Anterior cingulate cortex (tissue), 58 donors: ENCODE data around the gene SETMAR.
A peak's percentile ranks its signal among the peaks of the same experiment; 100 is the strongest.
"Not testable (repeated sequence)": the region's sequence is repeated elsewhere in the genome, so short reads cannot be mapped to it uniquely, and the experiment has no call there.

Experiments used
- DNase-seq, 58 donors: peaks; one replicate each; lab custom pipeline; 2025; lab: John Stamatoyannopoulos, UW

The SETMAR gene

DNA sequence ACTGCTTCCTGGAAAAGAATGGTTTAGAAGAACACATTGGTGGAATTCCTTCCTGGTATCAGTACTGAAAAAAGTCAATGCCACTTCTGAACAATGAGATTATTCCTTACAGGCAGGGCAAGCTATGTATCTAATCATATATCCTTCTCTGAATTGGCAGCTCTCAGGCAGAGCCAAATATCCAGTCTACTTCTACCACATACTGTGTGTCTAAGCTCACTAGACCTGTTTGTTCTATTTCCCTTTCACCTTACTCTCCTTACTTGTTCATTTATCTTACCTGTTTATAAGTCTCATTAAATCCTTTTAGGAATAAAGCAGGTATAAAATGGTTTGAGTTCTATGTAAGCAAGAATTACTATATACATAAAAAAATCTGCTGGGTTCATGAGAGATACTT lies 8.3 kb downstream of the SETMAR start:
- no peak for DNase-seq

DNA sequence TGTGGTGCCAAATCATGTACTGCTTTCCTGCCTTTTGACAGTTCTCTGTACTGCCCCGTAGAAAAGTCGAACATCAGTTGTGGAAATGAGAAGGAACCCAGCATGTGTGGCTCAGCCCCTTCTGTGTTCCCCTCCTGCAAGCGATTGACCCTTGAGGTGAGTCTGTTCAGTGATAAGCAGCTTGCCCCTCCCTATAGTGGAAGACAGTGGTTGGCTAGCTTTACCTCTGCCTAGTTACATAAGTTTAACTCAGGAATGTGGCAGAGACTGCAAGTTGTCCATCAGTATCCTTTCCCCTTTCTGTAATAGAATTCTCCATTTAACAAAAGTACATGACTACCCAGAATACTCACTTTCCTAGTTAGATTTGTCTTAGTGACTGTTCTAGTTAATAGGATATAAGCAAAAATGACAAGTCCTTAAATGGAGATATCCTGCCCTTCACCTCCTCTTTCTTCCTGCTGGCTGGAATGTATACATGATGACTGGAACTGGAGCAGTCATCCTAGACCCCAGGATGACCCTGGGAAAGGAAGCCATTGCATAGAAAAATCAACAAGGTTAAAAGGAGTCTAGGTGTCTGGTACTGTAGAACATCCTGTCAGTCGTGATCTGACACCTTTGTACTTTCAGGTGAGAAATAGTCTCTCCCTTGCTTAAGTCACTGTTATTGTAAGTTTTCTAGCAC lies 10.6 kb downstream of the SETMAR start:
- no peak for DNase-seq

GRCh38 chr3:4314688-4315087 lies 11.5 kb downstream of the SETMAR start:
- no peak for DNase-seq

- DNase-seq, result no peak
Measured at GRCh38 chr3:4320096-4320911, 17.1 kb downstream of the SETMAR start.

DNA sequence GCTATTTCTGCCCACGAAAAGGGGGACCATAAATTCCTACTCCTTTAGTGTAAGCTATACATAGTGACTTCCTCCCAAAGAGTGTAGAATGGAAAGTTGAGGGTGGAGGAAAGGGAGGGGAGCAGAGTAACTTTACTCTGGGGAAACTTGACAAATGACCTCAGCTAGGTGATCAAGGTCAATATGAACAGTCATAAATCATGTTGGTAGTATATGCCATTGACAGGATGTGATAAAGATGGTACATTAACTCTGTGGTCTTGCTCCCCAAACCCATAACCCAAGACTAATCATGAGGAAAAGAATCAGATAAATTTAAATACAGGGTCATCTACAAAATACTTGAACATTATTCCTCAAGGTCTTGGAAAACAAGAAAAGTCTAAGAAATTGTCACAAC lies 18.6 kb downstream of the SETMAR start:
- DNase-seq, result no peak

- DNase-seq, result no peak
Measured at GRCh38 chr3:4322635-4323034, 19.5 kb downstream of the SETMAR start.

DNA sequence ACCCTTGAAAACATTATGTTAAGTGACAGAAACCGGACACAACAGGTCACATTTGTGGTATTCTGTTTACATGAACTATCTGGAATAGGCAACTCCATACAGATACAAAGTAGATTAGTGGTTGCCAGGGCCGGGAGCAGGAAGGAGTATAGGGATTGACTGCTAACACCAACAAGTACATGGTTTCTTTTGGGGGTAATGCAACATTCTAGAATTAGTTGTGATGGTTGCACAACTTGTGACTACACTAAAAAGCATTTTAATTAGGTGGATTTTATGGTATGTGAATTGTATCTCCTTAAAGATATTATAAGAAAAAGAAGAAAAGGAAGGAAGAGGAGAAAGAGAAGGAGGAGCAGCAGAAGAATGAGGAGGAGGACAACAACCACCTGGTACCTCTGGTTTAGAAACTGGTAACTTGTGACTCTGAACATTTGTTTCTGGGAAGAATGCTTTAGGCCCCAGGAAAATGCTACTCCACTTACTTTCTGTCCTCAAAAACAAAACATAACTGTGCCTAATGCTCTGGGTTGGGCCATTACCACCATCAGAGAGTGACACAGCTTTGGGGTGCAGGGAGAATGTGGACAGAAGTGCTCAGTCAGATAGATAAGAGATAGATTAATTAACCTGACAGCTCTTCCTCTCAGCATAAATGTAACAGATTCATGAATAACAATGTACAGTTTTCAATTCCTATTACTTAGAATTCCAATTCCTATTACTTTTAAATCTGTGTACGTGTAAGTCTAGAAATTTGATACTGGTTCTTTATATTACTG lies 20.3 kb downstream of the SETMAR start:
- no peak for DNase-seq

DNA sequence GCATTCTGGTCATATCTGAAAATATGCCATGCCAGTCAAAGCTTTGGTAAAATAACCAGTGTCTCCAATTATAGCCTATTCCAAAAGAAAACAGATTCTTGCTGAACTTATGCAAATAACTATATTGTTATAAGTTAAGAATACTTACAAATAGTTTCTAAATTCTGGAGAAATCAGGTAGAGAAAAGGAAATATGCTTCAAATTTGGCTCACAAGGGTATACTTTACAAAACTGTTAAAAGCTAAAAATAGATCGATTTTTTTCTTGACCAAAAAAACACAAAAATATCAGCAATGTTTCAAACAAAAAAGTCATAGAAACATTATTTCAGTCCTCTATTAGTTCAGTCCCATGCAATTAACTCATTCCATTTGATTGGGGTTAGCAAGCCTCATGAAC lies 23.7 kb downstream of the SETMAR start:
- DNase-seq, result no peak

- DNase-seq, result not testable (repeated sequence)
Measured at GRCh38 chr3:4329806-4330205, 26.6 kb downstream of the SETMAR start.

DNA sequence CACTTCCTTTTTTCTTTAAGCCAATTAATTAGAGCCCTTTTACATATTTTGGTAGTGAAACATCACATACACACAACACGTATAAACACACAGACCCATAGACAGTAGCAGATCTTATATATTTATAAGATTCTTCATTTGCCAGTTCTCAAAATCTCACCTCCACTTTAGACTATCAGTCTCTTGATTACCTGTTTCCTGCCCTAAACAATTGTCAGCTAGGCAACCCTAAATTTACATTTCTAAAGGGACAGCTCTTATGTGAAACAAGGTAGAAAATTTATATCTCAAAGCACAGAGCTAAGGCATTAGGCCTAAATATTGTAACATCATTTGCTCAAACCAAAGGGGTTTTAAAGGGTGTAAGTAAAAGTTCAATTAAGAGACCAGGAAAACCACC lies 28.9 kb downstream of the SETMAR start:
- no peak for DNase-seq

DNA sequence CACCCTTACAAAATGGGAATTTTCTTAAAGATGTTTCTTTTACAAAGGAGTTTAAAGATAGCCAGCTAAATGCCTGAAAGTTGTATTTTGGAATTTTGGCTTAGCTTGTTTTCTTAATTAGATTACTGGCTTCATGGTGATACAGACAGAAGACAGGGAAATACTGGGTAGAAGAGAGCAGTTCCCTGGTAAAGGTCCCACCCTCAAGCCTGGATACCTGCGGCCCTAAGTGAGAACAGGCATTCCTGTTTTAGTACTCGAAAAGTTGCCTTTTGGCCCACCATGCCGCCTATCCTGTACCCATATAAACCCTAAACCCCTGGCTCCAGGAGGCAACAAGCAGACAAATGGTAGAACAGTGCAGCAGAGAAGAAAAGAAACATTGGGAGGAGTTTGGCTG lies 29.4 kb downstream of the SETMAR start:
- DNase-seq, result no peak

GRCh38 chr3:4332991-4333390 lies 29.8 kb downstream of the SETMAR start:
- no peak for DNase-seq

- DNase-seq, result no peak
Measured at GRCh38 chr3:4334548-4334947, 31.4 kb downstream of the SETMAR start.

- no peak for DNase-seq
Measured at GRCh38 chr3:4335840-4336562, 32.8 kb downstream of the SETMAR start.

- no peak for DNase-seq
Measured at GRCh38 chr3:4336850-4337546, 33.8 kb downstream of the SETMAR start.

GRCh38 chr3:4338751-4339150 lies 35.6 kb downstream of the SETMAR start:
- no peak for DNase-seq

GRCh38 chr3:4340077-4340410 lies 36.9 kb downstream of the SETMAR start:
- DNase-seq, result no peak

DNA sequence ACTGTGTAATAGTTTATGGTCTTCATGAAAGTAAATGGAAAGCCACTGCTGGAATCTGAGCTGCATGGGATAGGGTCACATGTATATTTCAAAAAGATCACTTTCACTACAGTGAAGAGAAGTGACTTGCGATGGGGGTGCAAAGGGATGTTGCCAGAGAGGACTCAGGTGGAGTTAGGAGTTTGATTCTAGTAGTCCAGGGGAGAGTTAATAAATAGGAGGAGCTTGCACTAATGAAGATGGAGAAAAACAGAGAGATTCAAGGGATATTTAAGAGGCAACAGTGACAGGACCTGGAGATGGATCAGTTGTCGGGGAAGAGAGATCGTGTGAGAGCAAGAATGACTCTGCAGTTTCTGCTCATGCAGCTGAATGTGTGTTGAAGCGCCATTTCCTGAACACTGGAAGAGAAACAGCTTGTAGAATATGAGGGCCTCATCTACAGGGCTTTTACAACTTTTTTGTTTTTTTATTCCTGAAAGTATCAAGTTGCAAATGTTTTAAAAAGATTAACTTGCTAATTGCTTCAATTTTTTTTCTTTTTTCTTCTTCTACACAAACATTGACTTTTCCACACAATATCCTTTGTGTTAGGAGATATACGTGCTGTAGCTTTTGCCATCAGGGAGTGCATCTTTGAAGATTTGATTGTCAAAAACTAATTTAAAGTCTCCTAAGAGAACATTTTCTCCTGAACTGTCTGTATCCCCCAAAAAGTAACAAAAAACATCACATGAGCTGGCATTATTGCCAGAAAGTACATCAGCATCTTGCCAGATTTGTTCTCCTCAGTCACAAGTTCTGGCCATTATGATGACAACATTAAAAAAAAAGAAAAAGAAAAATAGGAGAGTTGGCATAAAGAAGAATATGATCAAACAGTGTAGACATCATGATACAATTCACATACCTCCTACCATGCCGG lies 37.5 kb downstream of the SETMAR start:
- peak in 3 of 58 donors; percentile 7 to 24 (median 14) for DNase-seq

DNA sequence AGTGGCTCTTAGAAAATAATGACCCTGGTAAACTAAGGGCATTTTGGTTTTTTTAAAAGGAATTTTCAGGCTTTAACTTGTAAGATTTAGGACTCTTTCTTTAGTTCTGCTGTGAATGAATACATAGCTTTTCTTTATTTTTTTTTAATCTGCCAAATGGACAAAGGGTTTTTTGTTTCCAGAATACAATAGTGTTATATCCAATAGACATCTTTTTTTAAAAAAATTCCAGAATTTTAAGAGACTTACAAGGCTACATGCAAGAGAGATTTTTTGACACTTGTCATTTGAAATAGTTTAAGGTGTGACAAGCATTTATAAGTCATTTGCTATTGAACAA lies 38.1 kb downstream of the SETMAR start:
- no peak for DNase-seq
